GM18951 (cell line): Measurements from ENCODE around the gene R3HCC1L.

Experiments used
- POLR2A ChIP-seq: IDR thresholded peaks from 4 replicates; pipeline ENCODE4 v1.6.1; 2011; ENCODE audit warnings: mild to moderate bottlenecking; ENCODE audit not compliant: insufficient read length, insufficient read depth; ENCODE audit errors: extremely low read depth
- in situ Hi-C: fragments of 300-500 bp; cut with MboI; formaldehyde crosslinking; loops from one replicate; pipeline ENCODE4 v1.12.0; 2022; ENCODE audit warnings: low sequenced_read_pairs, mixed read lengths, inconsistent platforms; ENCODE audit not compliant: unreplicated experiment

The R3HCC1L gene

DNA sequence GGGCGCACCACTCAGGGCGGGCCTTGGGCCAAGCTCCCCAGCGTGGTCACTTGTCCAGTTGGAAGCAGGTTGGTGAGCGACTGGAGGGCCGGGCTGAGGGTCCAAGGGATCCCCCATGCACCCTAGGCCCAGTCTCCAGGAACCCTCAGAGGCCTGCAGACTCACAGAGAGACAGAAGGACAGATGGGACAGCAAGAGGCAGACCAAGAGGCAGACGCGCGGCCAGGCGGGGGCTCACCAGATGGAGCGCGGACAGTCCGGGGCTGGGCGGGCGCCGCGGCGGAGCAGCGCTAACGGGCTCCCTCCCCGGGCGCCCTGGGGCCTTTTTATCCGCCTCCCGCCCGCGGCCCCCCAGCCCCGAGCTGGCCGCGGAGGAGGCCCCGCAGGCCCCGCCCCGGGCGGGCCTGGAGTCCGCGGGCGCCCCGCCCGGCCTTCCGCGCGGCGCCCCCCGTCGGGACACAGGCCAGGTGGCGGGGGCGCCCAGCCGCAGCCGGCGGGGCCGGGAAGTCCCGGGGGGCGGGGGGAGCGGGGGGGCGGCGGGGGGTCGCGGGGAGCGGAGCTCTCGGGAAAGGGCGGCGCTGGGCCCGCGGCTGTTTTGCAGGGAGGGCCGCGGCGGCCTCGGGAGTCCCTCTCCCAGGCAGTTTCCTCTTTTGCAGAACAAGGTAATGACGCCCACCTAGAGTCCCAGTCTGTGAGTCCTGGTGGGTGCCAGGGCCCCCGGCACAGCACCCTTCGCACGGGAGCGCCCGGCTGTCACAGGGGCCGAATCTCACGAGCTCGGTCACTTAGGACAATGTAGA lies 133.6 kb downstream of the R3HCC1L start, which contains the start of gene LOXL4:
TSS of gene LOXL4 (minus strand) at position 301 of the 800 bp plus-strand sequence. CDS start 5,175 bp downstream, outside the sequence.
- in situ Hi-C loops, result no loop called here
- TF ChIP-seq POLR2A, result no peak

DNA sequence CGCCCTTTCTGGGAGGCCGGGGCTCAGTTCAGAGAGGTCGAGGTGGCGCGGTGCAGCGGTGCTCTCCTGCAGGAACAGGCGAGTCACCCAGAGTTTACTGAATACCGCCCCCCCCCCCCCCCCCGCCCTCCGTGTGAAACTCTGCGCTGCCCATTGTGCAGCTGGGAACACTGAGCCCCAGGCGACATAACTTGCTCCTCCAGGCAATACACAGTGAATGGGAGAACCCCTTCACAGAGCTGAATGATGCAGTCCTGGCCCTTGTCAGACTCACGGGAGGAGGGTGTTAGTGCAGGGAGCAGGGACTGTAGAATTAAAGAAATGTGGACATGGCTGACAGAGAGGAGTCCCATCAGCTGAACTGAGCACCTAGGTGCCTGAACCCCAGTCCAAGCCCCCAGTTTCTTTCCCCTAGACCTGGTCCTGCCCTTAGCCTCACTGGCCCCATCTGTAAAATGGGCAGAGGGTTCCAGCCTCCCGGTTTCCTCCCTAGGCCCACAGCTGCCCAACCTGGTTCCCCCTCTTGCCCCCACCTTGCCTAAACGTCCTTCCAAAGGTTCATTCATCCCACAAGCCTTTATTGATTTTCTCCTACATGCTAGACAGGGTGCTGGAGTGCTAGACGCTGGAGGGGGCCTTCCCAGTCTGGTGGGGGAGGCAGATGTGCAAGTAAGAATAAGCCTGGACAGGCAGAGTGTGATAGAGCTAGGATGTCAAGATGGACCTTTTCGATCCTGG lies 134.4 kb downstream of the R3HCC1L start:
- no peak for TF ChIP-seq POLR2A
- in situ Hi-C loops, result no loop called here

DNA sequence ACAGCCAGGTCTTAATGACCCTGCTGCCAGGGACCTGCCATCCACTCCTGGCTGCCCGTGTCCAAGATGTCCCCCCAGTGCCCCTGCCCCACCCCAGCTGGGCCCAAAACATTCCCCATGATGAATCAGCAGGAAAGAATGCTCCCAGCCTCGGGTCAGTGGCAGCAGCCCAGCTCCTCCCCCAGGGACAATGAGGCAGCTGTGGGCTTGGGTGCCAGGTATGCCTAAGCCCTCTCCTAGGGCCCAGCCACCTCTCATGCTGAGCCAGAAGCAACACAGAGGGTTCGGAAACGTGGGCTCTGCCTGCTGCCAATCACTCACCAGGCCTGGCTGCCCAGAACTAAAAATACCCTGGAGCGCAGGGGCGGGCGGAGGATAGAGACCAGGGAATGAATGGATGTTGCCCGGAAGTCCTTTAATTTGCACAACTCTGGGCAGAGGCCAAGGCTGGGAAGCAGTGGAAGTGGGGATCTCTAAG lies 135.0 kb downstream of the R3HCC1L start:
- in situ Hi-C loops, result no loop called here

DNA sequence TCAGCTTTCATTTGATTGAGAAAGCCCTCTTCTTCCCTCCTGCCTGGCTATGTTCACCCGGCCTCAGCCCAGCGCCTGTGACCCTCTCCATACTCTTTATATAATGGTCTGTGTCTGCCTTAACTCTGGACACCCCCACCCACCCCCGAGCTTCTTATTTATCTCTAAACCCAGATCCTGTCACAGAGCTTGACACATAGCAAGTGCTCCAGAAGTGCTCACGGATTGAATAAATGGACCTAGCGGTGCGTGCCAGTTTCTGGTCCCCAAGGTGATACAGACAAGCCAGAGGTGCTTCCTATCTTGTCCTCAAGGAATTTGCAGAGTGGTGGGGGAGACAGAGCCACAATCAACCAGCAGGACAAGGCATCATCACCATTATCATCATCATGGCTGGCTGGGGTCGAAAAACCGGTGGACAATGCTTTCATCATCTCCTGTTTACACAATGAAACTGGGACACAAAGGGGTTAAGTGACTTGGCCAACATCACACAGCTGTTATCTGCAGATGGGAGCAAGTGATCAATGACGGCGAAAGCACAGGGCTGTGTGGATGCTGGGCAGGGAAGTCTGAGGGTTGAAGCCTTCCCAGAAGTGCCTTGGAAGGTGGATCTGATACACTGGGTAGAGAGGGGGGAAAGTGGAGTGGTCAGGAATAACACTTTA lies 135.8 kb downstream of the R3HCC1L start:
- TF ChIP-seq POLR2A, result no peak
- in situ Hi-C loops, result no loop called here

More for the DNA sequence above, 135.0 kb downstream of the R3HCC1L start:
- TF ChIP-seq POLR2A, result no peak

DNA sequence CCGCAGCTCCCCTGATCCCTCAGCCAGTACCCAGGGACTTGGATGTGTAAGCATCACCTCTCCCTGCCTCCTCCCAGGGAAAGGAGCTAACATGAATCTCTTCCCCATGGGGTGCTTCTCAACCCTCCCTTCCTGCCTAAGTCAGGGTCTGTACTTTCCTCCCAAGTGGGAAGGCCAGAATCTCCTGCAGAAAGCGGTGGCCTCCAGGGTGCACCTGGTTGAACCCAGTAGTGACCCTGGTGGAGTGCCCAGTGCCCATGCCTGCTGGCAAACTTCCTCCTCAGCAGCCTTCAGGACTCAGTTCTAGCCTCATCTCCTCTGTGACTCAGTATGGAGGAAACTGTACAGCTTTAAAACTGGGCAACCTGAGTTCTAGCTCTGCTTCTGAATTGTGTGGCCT lies 136.3 kb downstream of the R3HCC1L start:
- in situ Hi-C loops, result no loop called here

DNA sequence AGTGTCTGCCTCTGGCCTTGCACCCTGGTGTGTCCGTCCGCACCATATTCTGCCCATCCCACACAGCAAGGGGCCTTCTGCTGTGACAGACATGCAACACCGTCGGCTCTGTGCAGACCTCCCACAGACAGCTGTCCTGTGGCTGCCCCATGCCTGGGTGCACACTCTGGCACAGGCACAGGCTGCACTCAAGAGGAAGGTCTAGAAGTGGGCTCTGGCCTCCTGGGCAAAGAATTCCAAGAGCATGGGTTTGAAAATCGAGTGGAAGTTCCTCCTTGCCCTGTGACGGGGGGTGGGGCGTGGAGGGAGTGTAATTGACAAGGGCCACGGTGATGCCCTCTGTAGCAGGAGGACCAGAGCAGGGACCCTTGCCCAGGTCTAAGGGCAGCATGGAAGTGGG lies 137.8 kb downstream of the R3HCC1L start:
- in situ Hi-C loops, result no loop called here
- TF ChIP-seq POLR2A, result no peak

More for the DNA sequence above, 136.3 kb downstream of the R3HCC1L start:
- TF ChIP-seq POLR2A, result no peak

DNA sequence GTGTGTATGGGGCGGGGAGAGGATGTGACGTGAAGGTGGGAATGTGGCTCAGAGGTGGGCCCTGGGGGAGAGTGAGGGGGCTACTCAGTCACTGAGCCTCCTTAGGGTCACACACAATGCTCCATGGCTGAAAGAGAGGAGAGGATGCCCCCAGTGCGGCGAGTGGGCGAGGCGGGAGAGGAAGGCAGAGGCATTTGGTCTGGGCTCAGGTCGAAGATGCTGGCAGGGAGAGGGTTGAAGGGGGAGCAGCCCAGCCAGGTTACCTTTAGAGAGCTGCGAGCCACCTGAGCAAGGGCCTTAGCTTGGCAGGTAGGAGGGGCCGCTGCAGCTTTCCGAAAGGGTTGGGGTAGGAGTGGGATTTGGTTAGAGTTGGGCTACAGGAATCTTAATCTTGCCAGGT lies 138.2 kb downstream of the R3HCC1L start:
- TF ChIP-seq POLR2A, result no peak
- in situ Hi-C loops, result no loop called here

DNA sequence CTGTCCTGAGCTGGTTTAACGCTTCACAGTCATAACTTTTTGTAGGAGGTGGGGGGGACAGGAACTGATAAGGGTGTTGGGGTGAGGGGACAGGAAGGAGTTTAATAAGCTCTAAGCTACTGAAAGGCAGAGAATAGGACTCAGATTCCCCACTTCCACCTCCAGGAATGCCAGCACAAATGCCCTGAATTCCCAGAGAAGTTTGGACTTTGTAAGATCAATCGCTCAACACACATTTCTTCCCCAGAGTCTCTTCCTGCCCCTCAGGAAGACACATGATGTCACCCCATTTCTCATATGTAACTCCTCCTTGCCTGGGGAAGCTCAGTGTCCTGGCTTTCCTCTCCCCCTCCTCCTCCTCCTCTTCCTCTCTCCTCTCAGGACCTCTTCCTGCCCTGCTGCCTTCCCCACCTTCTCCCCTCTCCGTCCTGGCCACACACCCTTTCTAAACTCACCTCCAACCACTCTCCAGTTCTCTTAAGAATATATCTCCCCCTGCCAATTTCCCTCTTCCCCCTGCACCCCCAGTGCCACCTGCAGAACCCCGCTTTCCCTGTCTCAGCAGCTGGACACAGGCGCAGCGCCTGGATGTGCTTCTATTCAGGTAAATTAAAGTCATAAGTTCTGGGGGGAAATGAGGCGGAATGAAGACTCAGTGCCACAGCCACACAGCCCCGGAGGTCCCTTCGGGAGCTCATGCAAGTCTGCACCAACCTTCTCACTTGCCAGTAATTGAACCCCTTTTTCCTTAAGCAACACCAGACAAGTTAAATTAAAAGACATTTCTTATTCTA lies 138.8 kb downstream of the R3HCC1L start:
- in situ Hi-C loops, result no loop called here
- no peak for TF ChIP-seq POLR2A

DNA sequence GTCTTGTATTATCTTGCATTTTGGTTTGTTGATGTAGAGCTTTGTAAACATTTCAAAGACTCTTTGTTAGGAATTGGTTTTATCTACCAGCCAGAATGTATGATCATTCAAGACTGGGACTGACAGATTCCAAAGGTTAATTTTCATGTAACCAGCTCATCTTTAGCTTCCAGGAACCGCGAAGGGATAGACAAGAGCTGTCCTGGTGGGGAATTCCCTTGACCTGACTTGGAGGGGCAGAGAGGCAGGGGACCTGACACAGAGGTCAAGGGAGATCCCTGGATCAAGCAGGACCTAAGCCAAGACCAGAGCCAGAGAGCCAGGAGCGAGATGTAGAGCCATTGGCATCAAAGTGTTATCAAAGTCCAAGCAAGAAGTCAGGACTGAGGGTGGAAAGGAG lies 140.1 kb downstream of the R3HCC1L start:
- no peak for TF ChIP-seq POLR2A
- in situ Hi-C loops, result no loop called here

DNA sequence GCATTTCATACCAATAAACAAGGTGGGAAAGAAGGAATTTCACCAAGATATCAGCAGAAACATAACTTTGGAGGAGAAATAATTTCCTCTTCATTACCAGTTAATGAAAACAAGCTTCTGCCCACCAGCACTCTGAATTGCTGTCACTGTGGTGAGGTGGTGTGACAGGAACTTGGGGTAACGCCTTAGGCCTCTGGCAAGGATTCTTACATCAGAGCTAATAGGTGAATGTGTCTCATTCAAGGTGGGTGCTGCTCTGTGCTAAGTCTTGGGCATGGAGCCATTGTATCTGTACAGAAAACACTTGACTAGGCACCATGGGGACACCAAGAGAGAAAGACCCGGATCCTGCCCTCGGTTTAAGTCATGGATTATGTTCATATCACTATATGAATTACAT lies 141.9 kb downstream of the R3HCC1L start:
- in situ Hi-C loops, result no loop called here
- TF ChIP-seq POLR2A, result no peak

DNA sequence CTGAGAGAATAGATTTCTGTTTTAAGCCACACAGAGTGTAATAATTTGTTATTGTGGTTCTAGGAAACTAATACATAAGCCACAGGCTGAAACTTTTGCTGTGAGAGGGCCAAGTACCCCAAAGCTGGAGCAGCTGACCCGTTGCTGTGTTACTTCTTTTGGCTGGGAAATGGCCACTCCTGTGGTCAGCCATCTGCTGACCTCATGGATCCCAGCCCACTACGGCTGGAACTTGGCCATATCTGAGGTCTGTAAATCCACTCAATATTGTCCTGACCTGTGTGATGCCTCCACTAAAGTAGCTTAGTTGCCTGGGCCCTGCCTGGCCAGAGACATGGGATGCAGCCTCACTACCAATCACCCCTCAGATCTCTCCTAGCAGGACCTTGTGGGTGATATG lies 151.0 kb downstream of the R3HCC1L start:
- no peak for TF ChIP-seq POLR2A
- in situ Hi-C loops, result no loop called here

DNA sequence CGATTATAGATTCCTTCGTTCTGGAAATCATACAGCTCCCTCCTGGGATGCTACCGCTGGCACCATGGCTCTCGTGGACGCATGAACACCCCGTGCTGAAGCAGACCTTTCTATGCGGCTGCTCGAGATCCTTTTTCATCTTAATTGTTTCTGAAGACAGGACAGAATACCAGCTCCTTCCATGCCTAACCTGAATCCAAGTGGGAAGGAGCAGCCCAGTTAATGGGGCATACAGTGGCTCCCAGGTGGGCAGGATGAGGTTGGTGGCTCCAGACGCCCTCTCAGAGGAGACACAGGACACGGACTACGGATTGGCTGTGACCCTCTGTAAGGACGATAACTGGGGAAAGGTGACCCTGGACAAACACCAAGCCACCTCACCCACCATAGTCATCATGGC lies 152.0 kb downstream of the R3HCC1L start:
- no peak for TF ChIP-seq POLR2A
- in situ Hi-C loops, result no loop called here
